ENCODE results near the gene RBM39.
"Not testable (repeated sequence)": the region's sequence is repeated elsewhere in the genome, so short reads cannot be mapped to it uniquely, and the experiment has no call there.

Gene RBM39

DNA sequence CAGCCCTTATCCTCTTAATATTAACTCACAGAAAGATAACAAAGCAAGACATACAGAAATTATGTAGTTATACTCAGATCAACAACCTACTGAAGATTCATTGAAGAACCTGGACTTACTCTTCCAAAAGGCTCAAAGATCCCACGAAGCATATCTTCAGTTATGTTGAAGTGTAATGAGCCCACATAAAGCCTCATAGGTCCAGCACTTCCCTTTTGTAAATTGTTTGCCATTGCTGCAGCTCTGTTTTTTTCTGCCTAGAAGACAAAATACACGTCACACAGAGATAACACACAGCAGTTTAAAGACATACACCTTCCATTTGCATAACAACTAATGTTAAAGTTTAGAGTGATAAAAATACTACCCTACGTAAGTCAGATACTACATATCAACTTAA lies 20.4 kb downstream of the RBM39 start:
- no peak overlapping the region for H3K4me3 ChIP-seq (ENCODE audit: low read depth, low read length)
- DNase-seq (ENCODE audit: low read depth) = no peak
- TF ChIP-seq, protein P1, sequence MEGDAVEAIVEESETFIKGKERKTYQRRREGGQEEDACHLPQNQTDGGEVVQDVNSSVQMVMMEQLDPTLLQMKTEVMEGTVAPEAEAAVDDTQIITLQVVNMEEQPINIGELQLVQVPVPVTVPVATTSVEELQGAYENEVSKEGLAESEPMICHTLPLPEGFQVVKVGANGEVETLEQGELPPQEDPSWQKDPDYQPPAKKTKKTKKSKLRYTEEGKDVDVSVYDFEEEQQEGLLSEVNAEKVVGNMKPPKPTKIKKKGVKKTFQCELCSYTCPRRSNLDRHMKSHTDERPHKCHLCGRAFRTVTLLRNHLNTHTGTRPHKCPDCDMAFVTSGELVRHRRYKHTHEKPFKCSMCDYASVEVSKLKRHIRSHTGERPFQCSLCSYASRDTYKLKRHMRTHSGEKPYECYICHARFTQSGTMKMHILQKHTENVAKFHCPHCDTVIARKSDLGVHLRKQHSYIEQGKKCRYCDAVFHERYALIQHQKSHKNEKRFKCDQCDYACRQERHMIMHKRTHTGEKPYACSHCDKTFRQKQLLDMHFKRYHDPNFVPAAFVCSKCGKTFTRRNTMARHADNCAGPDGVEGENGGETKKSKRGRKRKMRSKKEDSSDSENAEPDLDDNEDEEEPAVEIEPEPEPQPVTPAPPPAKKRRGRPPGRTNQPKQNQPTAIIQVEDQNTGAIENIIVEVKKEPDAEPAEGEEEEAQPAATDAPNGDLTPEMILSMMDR (conservative IDR thresholded peaks at IDR 0.05; ENCODE audit: low read depth, low read length) = no peak

DNA sequence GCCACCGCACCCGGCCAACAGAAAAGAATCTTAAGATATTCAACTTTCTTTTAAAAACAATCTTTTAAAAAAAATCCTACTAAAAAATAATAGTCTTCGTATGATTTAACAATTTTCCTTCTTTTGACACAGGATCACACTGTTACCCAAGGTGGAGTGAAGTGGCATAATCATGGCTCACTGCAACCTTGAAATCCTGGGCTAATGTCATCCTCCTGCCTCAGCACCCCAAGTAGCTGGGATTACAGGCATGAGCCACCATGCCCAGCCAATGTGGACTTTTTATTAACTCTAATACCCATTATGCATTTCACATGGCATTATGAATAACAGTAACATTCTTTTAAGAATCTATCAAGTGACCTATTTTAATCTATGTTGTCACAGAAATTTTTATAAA lies 20.8 kb downstream of the RBM39 start:
- no peak for DNase-seq (ENCODE audit: low read depth)
- TF ChIP-seq, protein P1 (conservative IDR thresholded peaks at IDR 0.05; ENCODE audit: low read depth, low read length) = no peak
- no peak overlapping the region for H3K4me3 ChIP-seq (ENCODE audit: low read depth, low read length)

DNA sequence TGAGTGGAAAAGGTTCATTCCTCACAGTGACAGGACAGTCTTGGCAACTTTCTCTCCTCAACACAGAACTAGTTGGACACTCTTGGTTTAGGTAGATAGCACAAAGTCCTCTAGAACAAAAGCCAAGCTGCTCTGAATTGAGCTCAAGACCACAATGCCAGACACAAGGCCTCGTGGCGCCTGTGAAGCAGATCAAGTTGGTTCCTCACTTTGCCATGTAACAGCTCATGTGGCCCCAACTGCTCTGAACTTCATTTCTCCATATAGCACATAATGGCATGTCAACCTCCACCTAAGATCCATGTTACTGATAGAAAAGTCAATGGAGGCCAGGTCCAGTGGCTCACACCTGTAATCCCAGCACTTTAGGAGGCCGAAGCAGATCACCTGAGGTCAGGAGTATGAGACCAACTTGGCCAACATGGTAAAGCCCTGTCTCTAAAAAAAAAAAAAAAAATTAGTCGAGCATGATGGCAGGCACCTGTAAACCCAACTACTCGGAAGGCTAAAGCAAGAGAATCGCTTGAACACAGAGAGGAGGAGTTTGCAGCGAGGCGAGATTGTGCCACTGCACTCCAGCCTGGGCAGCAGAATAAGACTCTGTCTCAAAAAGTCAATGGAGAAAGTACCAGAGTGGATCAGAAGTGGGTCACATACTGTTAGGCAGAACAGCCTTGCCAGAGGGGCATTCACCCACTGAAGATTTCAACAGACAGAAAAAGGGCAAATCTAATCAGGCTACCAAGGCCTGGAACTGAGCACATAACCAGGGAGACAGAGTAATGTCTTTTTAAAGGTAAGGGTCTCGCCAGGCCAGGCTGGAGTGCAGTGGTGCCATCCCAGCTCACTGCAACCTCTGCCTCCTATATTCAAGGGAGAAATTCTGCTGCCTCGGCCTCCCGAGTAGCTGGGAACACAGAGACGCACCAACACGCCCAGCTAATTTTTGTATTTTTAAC lies 21.6 kb downstream of the RBM39 start:
- TF ChIP-seq, protein P1 (conservative IDR thresholded peaks at IDR 0.05; ENCODE audit: low read depth, low read length) = no peak
- no peak for DNase-seq (ENCODE audit: low read depth)
- H3K4me3 ChIP-seq (ENCODE audit: low read depth, low read length) = no peak overlapping the region

DNA sequence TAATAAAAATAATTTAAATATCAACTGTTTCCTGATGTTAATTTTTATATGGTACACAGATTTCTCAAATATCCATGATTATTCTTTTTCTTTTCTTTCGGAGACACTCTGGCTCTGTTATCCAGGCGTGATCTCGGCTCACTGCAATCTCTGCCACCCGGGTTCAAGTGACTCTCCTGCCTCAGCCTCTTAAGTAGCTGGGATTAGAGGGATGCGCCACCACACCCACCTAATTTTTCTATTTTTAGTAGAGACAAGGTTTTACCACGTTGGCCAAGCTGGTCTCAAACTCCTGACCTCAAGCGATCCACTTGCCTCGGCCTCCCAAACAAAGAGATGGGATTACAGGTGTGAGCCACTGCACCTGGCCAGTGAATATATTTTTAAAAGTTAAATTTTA lies 22.3 kb downstream of the RBM39 start:
- TF ChIP-seq, protein P1 (conservative IDR thresholded peaks at IDR 0.05; ENCODE audit: low read depth, low read length) = no peak
- no peak overlapping the region for H3K4me3 ChIP-seq (ENCODE audit: low read depth, low read length)
- DNase-seq (ENCODE audit: low read depth) = no peak

DNA sequence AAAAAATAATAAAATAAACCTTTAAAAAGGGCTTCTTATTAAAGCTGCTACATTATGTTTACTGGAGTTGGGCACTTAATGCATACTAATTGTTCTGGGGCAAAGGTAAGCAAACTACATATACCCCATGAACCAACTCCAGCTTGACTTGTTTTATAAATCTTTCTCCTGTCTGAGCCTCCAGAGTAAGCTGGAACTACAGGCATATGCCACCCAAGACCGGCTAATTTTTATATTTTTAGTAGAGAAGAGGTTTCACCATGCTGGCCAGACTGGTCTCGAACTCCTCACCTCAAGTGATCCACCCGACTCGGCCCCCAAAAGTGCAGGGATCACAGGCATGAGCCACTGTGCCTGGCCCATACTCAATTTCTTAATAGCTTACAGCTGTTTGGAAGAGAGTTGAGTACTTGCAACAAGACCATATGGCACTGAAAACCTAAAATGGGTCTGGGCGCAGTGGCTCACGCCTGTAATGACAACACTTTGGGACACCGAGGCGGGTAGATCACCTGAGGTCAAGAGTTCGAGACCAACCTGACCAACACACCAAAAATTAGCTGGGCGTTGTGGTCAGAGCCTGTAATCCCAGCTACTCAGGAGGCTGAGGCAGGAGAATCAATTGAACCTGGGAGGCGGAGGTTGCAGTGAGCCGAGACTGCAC lies 23.0 kb downstream of the RBM39 start:
- no peak for DNase-seq (ENCODE audit: low read depth)
- TF ChIP-seq, protein P1 (conservative IDR thresholded peaks at IDR 0.05; ENCODE audit: low read depth, low read length) = no peak
- H3K4me3 ChIP-seq (ENCODE audit: low read depth, low read length) = no peak overlapping the region

DNA sequence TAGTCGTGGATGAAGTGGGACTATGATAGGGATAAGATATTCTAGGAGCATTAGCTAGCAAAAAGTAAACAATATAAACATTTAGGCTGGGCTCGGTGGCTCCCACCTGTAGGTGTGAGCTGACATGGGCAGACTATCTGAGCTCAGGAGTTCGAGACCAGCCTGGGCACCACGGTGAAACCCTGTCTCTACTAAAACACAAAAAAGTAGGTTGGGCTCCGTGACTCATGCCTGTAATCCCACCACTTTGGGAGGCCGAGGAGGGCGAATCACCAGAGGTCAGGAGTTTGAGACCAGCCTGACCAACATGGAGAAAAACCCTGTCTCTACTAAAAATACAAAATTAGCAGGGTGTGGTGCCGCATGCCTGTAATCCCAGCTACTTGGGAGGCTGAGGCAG lies 23.7 kb downstream of the RBM39 start:
- not testable (repeated sequence) for H3K4me3 ChIP-seq (ENCODE audit: low read depth, low read length); DNase-seq (ENCODE audit: low read depth)

DNA sequence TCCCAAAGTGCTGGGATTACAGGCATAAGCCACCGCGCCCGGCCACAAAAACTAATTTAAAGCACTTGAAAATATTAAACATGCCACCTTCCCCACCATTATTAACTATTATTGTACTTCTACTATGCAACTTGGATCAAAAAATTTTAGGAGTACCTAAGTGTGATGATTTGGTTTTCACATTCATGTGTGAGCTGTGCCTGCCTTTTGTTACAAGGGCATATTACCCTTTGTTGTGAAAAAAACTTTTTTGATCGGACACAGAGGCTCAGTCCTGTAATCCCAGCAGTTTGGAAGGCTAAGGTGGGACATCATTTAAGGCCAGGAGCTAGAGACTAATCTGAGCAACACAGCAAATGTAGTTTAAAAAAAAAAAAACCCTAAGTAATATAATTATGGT lies 25.7 kb downstream of the RBM39 start:
- TF ChIP-seq, protein P1 (conservative IDR thresholded peaks at IDR 0.05; ENCODE audit: low read depth, low read length) = no peak
- DNase-seq (ENCODE audit: low read depth) = no peak
- H3K4me3 ChIP-seq (ENCODE audit: low read depth, low read length) = no peak overlapping the region
